Tibial artery (tissue), 4 donors: ENCODE measurements around the gene DNASE1.
A peak's percentile ranks its signal among the peaks of the same experiment; 100 is the strongest.
"Not testable (repeated sequence)": the region's sequence is repeated elsewhere in the genome, so short reads cannot be mapped to it uniquely, and the experiment has no call there.

Experiments used
- DNase-seq, 2 donors: peaks; one replicate each; pipeline ENCODE4 v3.0.0-alpha.2; 2019
- H3K27ac ChIP-seq, 2 donors: fragments of 200-600 bp; sonication (generic) in 1 of 2; 1 replicate in 1 of 2; 2 replicates in 1 of 2; pipeline ENCODE4 v1.5.1; 2018 to 2019; ENCODE audit warnings: mild to moderate bottlenecking in 1 of 2
- H3K27me3 ChIP-seq, 2 donors: fragments of 200-600 bp; sonication (generic) in 1 of 2; one replicate each; pipeline versions ENCODE4 v1.5.1 to v1.6.0; 2016 to 2019
- H3K36me3 ChIP-seq, 3 donors: fragments of 200-600 bp; sonication (generic) in 2 of 3; one replicate each; pipeline ENCODE4 v1.5.1; 2016 to 2019; ENCODE audit warnings: mild to moderate bottlenecking in 2 of 3
- H3K4me1 ChIP-seq, 4 donors: fragments of 200-600 bp; sonication (generic) in 2 of 4; 1 replicate in 3 of 4; 2 replicates in 1 of 4; pipeline ENCODE4 v1.5.1; 2016 to 2019
- H3K4me3 ChIP-seq, 2 donors: fragments of 200-600 bp; sonication (generic) in 1 of 2; 1 replicate in 1 of 2; 2 replicates in 1 of 2; pipeline ENCODE4 v1.5.1; 2018 to 2019; ENCODE audit warnings: mild to moderate bottlenecking in 2 of 2
- H3K9me3 ChIP-seq, 3 donors: fragments of 200-600 bp; sonication (generic) in 1 of 3; one replicate each; pipeline ENCODE4 v1.5.1; 2016 to 2019
- intact Hi-C: fragments of 100-400 bp; cut with DNase I; formaldehyde crosslinking; loops from one replicate; pipeline ENCODE4 v1.15.0; 2023; ENCODE audit warnings: low total_unique reads
- TF ChIP-seq, protein P1 (sequence below), 2 experiments: fragments of 200-600 bp in 1 of 2; fragments of 450-650 bp in 1 of 2; IDR thresholded peaks; one replicate each; pipeline ENCODE4 v1.5.1; 2017 to 2019; ENCODE audit warnings: antibody characterized with exemption in 2 of 2, mild to moderate bottlenecking in 1 of 2, moderate library complexity in 1 of 2

The DNASE1 gene, protein sequence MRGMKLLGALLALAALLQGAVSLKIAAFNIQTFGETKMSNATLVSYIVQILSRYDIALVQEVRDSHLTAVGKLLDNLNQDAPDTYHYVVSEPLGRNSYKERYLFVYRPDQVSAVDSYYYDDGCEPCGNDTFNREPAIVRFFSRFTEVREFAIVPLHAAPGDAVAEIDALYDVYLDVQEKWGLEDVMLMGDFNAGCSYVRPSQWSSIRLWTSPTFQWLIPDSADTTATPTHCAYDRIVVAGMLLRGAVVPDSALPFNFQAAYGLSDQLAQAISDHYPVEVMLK

DNA sequence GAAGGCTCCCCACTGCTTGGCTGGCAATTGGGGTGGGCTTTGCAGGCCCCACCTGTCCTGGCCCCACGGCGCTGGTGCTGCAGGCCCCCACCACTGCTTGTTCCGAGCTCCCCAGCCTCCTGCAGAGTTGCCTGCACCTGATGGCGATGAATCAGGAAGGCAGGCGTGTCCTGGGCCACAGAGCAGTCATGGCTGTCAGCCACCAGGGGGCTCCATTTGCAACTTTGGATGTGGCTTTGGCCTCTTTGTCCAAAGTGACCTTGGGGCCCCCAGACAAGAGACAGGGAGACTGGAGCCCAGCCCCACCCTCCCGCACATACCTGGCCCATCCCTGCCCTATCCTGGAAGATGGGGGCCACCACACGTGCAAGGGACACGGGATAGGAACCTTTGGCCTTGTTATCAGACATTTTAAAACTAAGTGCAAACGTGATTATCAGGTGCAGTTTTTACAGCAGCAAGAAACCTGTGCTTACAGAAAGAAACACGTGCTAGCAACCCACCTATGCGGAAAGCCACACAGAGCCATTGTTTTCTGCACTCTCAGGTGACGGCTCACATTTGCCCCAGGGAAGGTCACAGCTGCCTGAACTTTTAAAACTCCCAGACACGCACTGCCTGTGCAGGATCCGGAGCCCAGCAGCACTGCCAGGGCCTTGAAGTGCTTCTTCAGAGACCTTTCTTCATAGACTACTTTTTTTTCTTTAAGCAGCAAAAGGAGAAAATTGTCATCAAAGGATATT, at the start of gene DNASE1:
DNASE1 (plus strand) TSS at position 443 of the 743 bp plus-strand sequence. CDS start 683 bp downstream, outside the sequence.
- H3K4me3 ChIP-seq, result no peak within 1 kb of the TSS
- TF ChIP-seq, protein P1, sequence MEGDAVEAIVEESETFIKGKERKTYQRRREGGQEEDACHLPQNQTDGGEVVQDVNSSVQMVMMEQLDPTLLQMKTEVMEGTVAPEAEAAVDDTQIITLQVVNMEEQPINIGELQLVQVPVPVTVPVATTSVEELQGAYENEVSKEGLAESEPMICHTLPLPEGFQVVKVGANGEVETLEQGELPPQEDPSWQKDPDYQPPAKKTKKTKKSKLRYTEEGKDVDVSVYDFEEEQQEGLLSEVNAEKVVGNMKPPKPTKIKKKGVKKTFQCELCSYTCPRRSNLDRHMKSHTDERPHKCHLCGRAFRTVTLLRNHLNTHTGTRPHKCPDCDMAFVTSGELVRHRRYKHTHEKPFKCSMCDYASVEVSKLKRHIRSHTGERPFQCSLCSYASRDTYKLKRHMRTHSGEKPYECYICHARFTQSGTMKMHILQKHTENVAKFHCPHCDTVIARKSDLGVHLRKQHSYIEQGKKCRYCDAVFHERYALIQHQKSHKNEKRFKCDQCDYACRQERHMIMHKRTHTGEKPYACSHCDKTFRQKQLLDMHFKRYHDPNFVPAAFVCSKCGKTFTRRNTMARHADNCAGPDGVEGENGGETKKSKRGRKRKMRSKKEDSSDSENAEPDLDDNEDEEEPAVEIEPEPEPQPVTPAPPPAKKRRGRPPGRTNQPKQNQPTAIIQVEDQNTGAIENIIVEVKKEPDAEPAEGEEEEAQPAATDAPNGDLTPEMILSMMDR (IDR thresholded peaks at IDR 0.05), result peak; percentile 34 to 54
- H3K9me3 ChIP-seq, result no peaks in the 10 kb centered on the region
- H3K4me1 ChIP-seq, result no peaks in the 10 kb centered on the region
- peak; percentile 41 to 76 for DNase-seq
- H3K36me3 ChIP-seq, result peaks cover 27 to 69% (median 53%) of the 10 kb centered on the region in 3 donors
- intact Hi-C loops, result no loop called here
- no peak within 1 kb of the TSS for H3K27ac ChIP-seq
- H3K27me3 ChIP-seq, result no peaks in the 10 kb centered on the region

DNA sequence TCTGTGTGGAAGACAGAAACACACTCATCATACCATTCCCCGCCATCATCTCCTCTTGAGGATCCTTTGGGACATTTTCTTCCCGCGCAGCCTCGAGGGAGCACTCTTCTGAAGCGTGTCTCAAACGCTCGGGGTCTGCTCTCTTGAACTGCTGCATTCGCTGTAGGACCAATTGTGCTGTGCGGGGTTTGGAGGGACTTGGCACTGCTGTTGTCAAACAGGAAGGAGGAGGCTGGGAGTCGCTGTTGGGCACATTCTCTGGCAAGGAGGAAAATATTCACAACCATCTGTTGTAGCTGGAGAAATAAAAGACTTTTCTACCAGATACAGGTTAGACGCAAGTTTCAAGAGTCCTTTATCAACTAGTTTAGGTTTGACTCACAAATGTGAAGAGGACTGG, 48.0 kb upstream of the DNASE1 start:
- peaks cover 0 to 12% (median 11%) of the 10 kb centered on the region in 4 donors for H3K4me1 ChIP-seq
- peaks cover 8 to 36% (median 28%) of the 10 kb centered on the region in 3 donors for H3K36me3 ChIP-seq
- H3K27ac ChIP-seq, result no peak overlapping the region

DNA sequence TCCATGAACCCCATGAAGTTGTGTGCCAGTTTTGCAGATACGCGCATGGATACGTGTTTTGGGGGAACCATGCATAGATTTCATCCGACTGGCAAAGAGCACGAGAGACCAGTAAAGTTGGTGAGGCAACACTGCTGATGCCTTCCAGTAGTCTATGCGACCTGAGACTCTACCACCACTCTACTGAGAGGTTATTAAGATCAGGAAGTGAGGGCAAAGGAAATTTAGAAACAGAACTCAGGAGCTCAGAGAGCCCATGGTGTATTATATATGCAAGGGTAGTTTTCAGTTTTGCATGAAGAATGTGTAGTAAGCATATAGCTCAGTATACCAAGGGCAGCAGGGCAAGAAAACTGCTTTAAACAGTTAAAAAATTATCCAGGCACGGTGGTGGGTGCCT, 47.3 kb upstream of the DNASE1 start:
- DNase-seq, result no peak

More for the DNA sequence above, 48.0 kb upstream of the DNASE1 start:
- no peak for DNase-seq
- intact Hi-C loops, result no loop called here
- Histone ChIP-seq H3K9me3 (no peaks in the 10 kb centered on the region), H3K4me3 (no peak overlapping the region), H3K27me3 (no peaks in the 10 kb centered on the region)
- TF ChIP-seq, protein P1 (IDR thresholded peaks at IDR 0.05), result no peak

DNA sequence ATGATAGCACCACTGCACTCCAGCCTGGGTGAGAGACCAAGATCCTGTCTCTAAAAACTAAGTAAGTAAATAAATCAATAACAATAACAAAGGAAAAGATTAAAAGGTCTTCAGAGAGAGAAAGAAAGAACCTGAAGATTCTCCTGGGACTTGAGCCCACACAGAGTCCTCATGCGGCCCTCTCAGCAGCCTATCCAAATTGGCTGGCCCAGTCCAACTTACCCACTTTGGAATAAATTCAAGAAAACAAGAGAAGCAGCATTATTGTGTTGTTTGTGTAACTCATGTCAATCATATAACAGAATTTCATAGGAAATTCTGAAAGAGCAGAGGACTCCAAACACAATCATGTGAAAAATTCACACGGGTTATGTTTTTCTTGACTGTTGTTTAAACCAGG, 46.9 kb upstream of the DNASE1 start:
- H3K4me1 ChIP-seq, result peaks cover 0 to 20% (median 14%) of the 10 kb centered on the region in 4 donors
- H3K4me3 ChIP-seq, result no peak overlapping the region
- TF ChIP-seq, protein P1 (IDR thresholded peaks at IDR 0.05), result no peak
- intact Hi-C loops, result no loop called here
- no peaks in the 10 kb centered on the region for H3K9me3 ChIP-seq
- DNase-seq, result no peak
- H3K27me3 ChIP-seq, result no peaks in the 10 kb centered on the region
- peaks cover 2 to 25% (median 16%) of the 10 kb centered on the region in 3 donors for H3K36me3 ChIP-seq
- no peak overlapping the region for H3K27ac ChIP-seq

More for the DNA sequence above, 47.3 kb upstream of the DNASE1 start:
- Histone ChIP-seq H3K4me1 (peaks cover 0 to 16% (median 12%) of the 10 kb centered on the region in 4 donors), H3K27me3 (no peaks in the 10 kb centered on the region), H3K4me3 (no peak overlapping the region), H3K27ac (no peak overlapping the region), H3K9me3 (no peaks in the 10 kb centered on the region), H3K36me3 (peaks cover 6 to 29% (median 21%) of the 10 kb centered on the region in 3 donors)
- intact Hi-C loops, result no loop called here
- TF ChIP-seq, protein P1 (IDR thresholded peaks at IDR 0.05), result no peak

DNA sequence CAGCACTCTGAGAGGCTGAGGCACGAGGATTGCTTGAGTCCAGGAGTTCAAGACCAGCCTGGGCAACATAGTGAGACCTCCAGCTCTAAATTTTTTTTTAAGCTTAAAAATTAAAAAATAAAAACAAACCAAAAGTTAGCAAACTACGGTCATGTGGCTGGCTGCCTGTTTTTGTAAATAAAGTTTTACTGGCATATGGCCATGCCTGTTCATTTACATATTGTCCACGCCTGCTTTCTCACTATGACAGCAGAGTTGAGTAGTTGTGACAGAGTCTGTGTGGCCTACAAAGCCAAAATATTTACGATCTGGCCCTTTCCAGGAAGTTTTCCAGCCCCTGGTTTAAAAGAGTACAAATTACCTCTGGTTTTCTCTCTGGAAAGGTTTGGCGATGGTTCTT, 46.4 kb upstream of the DNASE1 start:
- H3K27me3 ChIP-seq, result no peaks in the 10 kb centered on the region
- intact Hi-C loops, result no loop called here
- H3K4me3 ChIP-seq, result no peak overlapping the region
- no peaks in the 10 kb centered on the region for H3K9me3 ChIP-seq
- H3K27ac ChIP-seq, result no peak overlapping the region
- no peak for DNase-seq
- peaks cover 0 to 20% (median 13%) of the 10 kb centered on the region in 3 donors for H3K36me3 ChIP-seq
- H3K4me1 ChIP-seq, result peaks cover 0 to 24% (median 17%) of the 10 kb centered on the region in 4 donors
- TF ChIP-seq, protein P1 (IDR thresholded peaks at IDR 0.05), result no peak

DNA sequence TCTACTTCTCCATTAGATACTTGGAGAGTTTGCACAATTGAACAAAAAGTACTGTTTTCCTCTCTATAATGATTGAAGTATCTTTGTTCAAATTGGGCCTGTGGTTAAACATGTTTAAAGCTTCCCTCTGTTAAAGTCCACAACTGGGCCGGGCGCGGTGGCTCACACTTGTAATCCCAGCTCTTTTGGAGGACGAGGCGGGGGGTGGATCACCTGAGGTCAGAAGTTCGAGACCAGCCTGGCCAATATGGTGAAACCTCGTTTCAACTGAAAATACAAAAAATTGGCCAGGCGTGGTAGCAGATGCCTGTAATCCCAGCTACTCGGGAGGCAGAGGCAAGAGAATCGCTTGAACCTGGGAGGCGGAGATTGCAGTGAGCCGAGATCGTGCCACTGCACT, 45.5 kb upstream of the DNASE1 start:
- intact Hi-C loops, H3K9me3 ChIP-seq, H3K27me3 ChIP-seq, DNase-seq, H3K27ac ChIP-seq, H3K4me3 ChIP-seq: not testable (repeated sequence)
- peaks cover 0 to 11% (median 5%) of the 10 kb centered on the region in 3 donors for H3K36me3 ChIP-seq
- peaks cover 0 to 27% (median 17%) of the 10 kb centered on the region in 4 donors for H3K4me1 ChIP-seq
